GM11168 (cell line): Measurements from ENCODE around the gene HDGFL2.
"Not testable (repeated sequence)": the region's sequence is repeated elsewhere in the genome, so short reads cannot be mapped to it uniquely, and the experiment has no call there.

ENCODE experiments used
- in situ Hi-C: fragments of 300-500 bp; cut with MboI; formaldehyde crosslinking; loops from one replicate; pipeline ENCODE4 v1.12.0; 2022; ENCODE audit warnings: low sequenced_read_pairs; ENCODE audit not compliant: unreplicated experiment

The HDGFL2 gene

GRCh38 chr19:4528843-4529242 lies 56.7 kb downstream of the HDGFL2 start:
- in situ Hi-C loops: no loop called here

- in situ Hi-C loops: no loop called here
Observed at GRCh38 chr19:4529924-4530522, 57.9 kb downstream of the HDGFL2 start.

GRCh38 chr19:4531562-4532165 lies 59.6 kb downstream of the HDGFL2 start:
- in situ Hi-C loops: no loop called here

GRCh38 chr19:4533334-4533733 lies 61.2 kb downstream of the HDGFL2 start:
- in situ Hi-C loops: no loop called here

- in situ Hi-C loops: no loop called here
Observed at GRCh38 chr19:4533835-4534424, 61.8 kb downstream of the HDGFL2 start.

- in situ Hi-C loops: no loop called here
Observed at GRCh38 chr19:4534836-4535658, 63.0 kb downstream of the HDGFL2 start, which contains the start of gene PLIN5. TSS of gene PLIN5 (minus strand) at chr19:4535224. CDS start at chr19:4534074, 1,150 bp downstream.

- in situ Hi-C loops: no loop called here
Observed at GRCh38 chr19:4536798-4537197, 64.7 kb downstream of the HDGFL2 start.

GRCh38 chr19:4537953-4538600 lies 66.0 kb downstream of the HDGFL2 start:
- in situ Hi-C loops: no loop called here

GRCh38 chr19:4538601-4538954 lies 66.5 kb downstream of the HDGFL2 start:
- in situ Hi-C loops: no loop called here

- in situ Hi-C loops: no loop called here
Observed at GRCh38 chr19:4539169-4539692, 67.1 kb downstream of the HDGFL2 start.

GRCh38 chr19:4539693-4540581 lies 67.8 kb downstream of the HDGFL2 start, which contains the start of gene LRG1:
TSS of gene LRG1 (minus strand) at chr19:4540036. CDS start at chr19:4540013, 23 bp downstream.
- in situ Hi-C loops: no loop called here

GRCh38 chr19:4541114-4541805 lies 69.2 kb downstream of the HDGFL2 start:
- in situ Hi-C loops: no loop called here

- in situ Hi-C loops: not testable (repeated sequence)
Observed at GRCh38 chr19:4541806-4542145, 69.7 kb downstream of the HDGFL2 start.

- in situ Hi-C loops: no loop called here
Observed at GRCh38 chr19:4542896-4543841, 71.1 kb downstream of the HDGFL2 start.

- in situ Hi-C loops: no loop called here
Observed at GRCh38 chr19:4543842-4544647, 71.9 kb downstream of the HDGFL2 start.

GRCh38 chr19:4547303-4548237 lies 75.5 kb downstream of the HDGFL2 start:
- in situ Hi-C loops: no loop called here
